ENCODE results near the gene MYL3. TPM values are rescaled to one million over a fixed set of nuclear protein-coding genes. Genes with fewer than 3 reads are reported as not detected.

Gene MYL3
- total and polyA plus RNA-seq, 2 of the 4 experiments (the other 2 are of a cell fraction) = 0.09 TPM; not detected in 1

GRCh38 chr3:46883054-46883829 lies 20.0 kb upstream of the MYL3 start:
- Histone ChIP-seq H3K9me3 (ENCODE audit: control insufficient read depth, insufficient read depth, low read length) (no peaks in the 10 kb centered on the region), H3K79me1 (ENCODE audit: low read depth in 1 of 2, low read length in 2 of 2) (no peaks in the 10 kb centered on the region), H2BK15ac (ENCODE audit: low read depth, low read length) (no peak overlapping the region), H3K4me1 (ENCODE audit: control insufficient read depth, insufficient read depth, low read length) (no peaks in the 10 kb centered on the region), H4K5ac (ENCODE audit: low read depth, low read length) (no peak overlapping the region), H3K27me3 (ENCODE audit: control insufficient read depth, insufficient read depth, low read length) (peaks cover 66% of the 10 kb centered on the region), H3K56ac (ENCODE audit: extremely low read depth, insufficient read depth, low read length) (no peak overlapping the region), H2BK20ac (ENCODE audit: low read depth, low read length) (no peak overlapping the region), H3K27ac (ENCODE audit: insufficient read depth, low read length) (no peak overlapping the region), H3K4me3 (ENCODE audit: insufficient read depth, low read depth, low read length) (peak overlapping the region; percentile 51; the same call in 1 of the 2 replicates), H2BK120ac (ENCODE audit: low read depth, low read length) (no peak overlapping the region), H3K36me3 (ENCODE audit: control insufficient read depth, insufficient read depth, low read length) (no peaks in the 10 kb centered on the region), H3K18ac (ENCODE audit: low read depth, low read length) (no peak overlapping the region), H2AFZ (replicated peaks; ENCODE audit: low read length, poor library complexity) (peak overlapping the region; percentile 76), H2AK5ac (ENCODE audit: low read depth, low read length) (no peak overlapping the region), H3K9ac (ENCODE audit: low read depth, low read length) (no peak overlapping the region), H4K20me1 (ENCODE audit: insufficient read depth, low read length) (no peaks in the 10 kb centered on the region), H2BK5ac (ENCODE audit: low read depth, low read length, poor library complexity, severe bottlenecking) (no peak overlapping the region), H3K4ac (ENCODE audit: low read depth, low read length) (no peak overlapping the region), H2AK9ac (replicated peaks; ENCODE audit: low read depth, low read length, poor library complexity) (no peak overlapping the region), H4K91ac (ENCODE audit: insufficient read depth, low read depth, low read length) (no peak overlapping the region), H3K9me1 (ENCODE audit: insufficient read depth, low read length) (no peaks in the 10 kb centered on the region), H3K14ac (replicated peaks; ENCODE audit: low read depth, low read length) (no peak overlapping the region), H3K4me2 (ENCODE audit: low read depth, low read length) (peak overlapping the region; percentile 88; the same call in 1 of the 2 replicates), H4K8ac (ENCODE audit: low read depth in 2 of 2, low read length in 2 of 2) (no peak overlapping the region), H3K23ac (ENCODE audit: low read depth, low read length) (0 out of 2 replicates have a peak overlapping the region, but pooled peaks have one; percentile 0)
- no TSS peak for BruUV-seq (replicated peaks)
- DNase-seq = no peak
- intact Hi-C loops (cut with micrococcal nuclease) (no loop called here), dilution Hi-C loops (cut with HindIII; ENCODE audit: low sequenced_read_pairs, unreplicated experiment) (no loop called here), in situ Hi-C loops (cut with MboI; ENCODE audit: low sequenced_read_pairs) (loop anchor here (25.0 kb wide), 1 partner anchor 396 kb away; the partner anchor contains the start of gene RTP3)
- CTCF ChIA-PET = interaction anchor here (1.0 kb wide), 1 partner anchor 9 kb away, joined by 6 read pairs; no protein-coding TSS in a partner anchor
- TF ChIP-seq MAFK (IDR thresholded peaks at IDR 0.05; ENCODE audit: low read depth, low read length) (no peak), ELK1 (IDR thresholded peaks at IDR 0.05; ENCODE audit: borderline replicate concordance, low read depth, low read length) (no peak), NFE2L2 (IDR thresholded peaks at IDR 0.05; ENCODE audit: low read depth, low read length) (no peak), RFX5 (IDR thresholded peaks at IDR 0.05; ENCODE audit: low read depth, low read length) (no peak), RAD21 (IDR thresholded peaks at IDR 0.05; ENCODE audit: low read length) (no peak), POLR2A (IDR thresholded peaks at IDR 0.05; ENCODE audit: low read depth, low read length) (no peak), MAZ (IDR thresholded peaks at IDR 0.05; ENCODE audit: borderline replicate concordance, low read depth, low read length) (peak; percentile 49; the same call in 1 of the 2 replicates)
- 8% methylated on average over 6 of the region's 78 CpGs; no CpG with 5 or more reads in 1 of the 2 experiments for WGBS, 2 experiments (ENCODE audit: extremely low coverage in 2 of 2, insufficient read length in 1 of 2)
- POLR2A ChIA-PET (ENCODE audit: unreplicated experiment) = interaction anchor here (1.0 kb wide), 1 partner anchor 12 kb away, joined by 3 read pairs; no protein-coding TSS in a partner anchor
- peak; percentile 79 for ATAC-seq (ENCODE audit: low read depth)
